Chondrocyte (in vitro differentiated cells): ENCODE measurements around the gene SASS6. TPM values are rescaled to one million over a fixed set of nuclear protein-coding genes. Genes with fewer than 3 reads are reported as not detected.

Experiments used
- DNase-seq: peaks from one replicate; pipeline ENCODE4 v3.0.0; 2021; ENCODE audit warnings: mixed read lengths, low spot score
- H3K27ac Mint-ChIP-seq: one replicate; pipeline ENCODE4 v1.8.0; 2021; ENCODE audit warnings: mild to moderate bottlenecking, moderate library complexity, mixed read lengths; ENCODE audit not compliant: unreplicated experiment
- H3K27me3 Mint-ChIP-seq: 2 replicates; pipeline ENCODE4 v1.8.0; 2021; ENCODE audit warnings: low read depth, mixed read lengths
- H3K36me3 Mint-ChIP-seq: 2 replicates; pipeline ENCODE4 v1.8.0; 2021; ENCODE audit warnings: low read depth, mixed read lengths
- H3K4me1 Mint-ChIP-seq: 2 replicates; pipeline ENCODE4 v1.8.0; 2021; ENCODE audit warnings: low read depth, mild to moderate bottlenecking, mixed read lengths
- H3K4me3 Mint-ChIP-seq: one replicate; pipeline ENCODE4 v1.8.0; 2021; ENCODE audit warnings: mild to moderate bottlenecking, moderate library complexity, mixed read lengths; ENCODE audit not compliant: unreplicated experiment
- H3K9me3 Mint-ChIP-seq: 2 replicates; pipeline ENCODE4 v1.8.0; 2021; ENCODE audit warnings: low read depth, mixed read lengths
- total RNA-seq: library from RNA; stranded (reverse); gene quantifications from 3 replicates; pipeline ENCODE4 v1.2.1, GENCODE V29; 2021
- TF ChIP-seq, protein P1 (sequence below): fragments of 200-600 bp; sonication (generic); IDR thresholded peaks from 2 replicates; pipeline ENCODE4 v1.5.0; 2021; ENCODE audit warnings: antibody characterized with exemption, mild to moderate bottlenecking, moderate library complexity

The SASS6 gene
- total RNA-seq, 1 donor from 2014 or later, result 2.3 TPM

GRCh38 chr1:100076744-100077143 lies 56.0 kb downstream of the SASS6 start:
- Mint-ChIP-seq H3K27ac (no peak overlapping the region), H3K36me3 (peaks cover 34% of the 10 kb centered on the region), H3K9me3 (no peaks in the 10 kb centered on the region), H3K27me3 (no peaks in the 10 kb centered on the region), H3K4me3 (no peak overlapping the region), H3K4me1 (no peaks in the 10 kb centered on the region)
- TF ChIP-seq, protein P1, sequence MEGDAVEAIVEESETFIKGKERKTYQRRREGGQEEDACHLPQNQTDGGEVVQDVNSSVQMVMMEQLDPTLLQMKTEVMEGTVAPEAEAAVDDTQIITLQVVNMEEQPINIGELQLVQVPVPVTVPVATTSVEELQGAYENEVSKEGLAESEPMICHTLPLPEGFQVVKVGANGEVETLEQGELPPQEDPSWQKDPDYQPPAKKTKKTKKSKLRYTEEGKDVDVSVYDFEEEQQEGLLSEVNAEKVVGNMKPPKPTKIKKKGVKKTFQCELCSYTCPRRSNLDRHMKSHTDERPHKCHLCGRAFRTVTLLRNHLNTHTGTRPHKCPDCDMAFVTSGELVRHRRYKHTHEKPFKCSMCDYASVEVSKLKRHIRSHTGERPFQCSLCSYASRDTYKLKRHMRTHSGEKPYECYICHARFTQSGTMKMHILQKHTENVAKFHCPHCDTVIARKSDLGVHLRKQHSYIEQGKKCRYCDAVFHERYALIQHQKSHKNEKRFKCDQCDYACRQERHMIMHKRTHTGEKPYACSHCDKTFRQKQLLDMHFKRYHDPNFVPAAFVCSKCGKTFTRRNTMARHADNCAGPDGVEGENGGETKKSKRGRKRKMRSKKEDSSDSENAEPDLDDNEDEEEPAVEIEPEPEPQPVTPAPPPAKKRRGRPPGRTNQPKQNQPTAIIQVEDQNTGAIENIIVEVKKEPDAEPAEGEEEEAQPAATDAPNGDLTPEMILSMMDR, result no peak
- DNase-seq, result no peak

DNA sequence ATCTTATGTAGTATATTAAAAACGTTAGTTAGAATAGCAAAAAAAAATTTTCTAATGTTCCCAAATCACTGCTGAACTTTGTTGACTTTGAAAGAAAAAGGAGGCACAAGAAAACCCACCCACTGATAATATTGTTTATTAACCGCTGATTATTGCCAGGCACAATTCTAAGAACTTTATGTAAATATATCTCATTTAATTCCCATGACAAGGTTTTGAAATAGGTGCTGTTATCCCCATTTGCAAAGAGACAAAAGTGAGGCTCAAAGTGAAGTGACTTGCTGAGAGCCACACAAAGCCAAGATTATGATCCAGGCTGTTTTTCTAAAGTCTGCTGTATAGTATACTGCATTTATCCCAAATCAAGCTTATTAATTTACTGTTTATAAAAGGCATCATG lies 56.4 kb downstream of the SASS6 start:
- no peak overlapping the region for H3K4me3 Mint-ChIP-seq

DNA sequence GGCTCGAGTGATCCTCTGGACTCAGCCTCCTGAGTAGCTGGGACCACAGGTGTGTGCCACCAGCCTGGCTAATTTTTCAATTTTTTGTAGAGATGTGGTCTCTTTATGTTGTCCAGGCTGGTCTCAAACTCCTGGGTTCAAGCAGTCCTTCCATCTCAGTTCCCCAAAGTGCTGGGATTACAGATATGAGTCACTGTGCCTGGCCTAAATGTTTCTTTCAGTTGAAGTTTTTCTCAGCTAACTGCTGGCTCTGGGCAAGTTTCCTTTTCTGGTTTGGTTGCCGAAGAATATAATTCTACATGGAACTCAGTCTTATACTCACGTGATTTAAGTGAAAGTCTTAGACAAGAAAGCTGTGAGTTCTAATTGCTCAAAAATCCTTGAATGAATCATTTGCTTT lies 57.0 kb downstream of the SASS6 start:
- Mint-ChIP-seq H3K27me3 (no peaks in the 10 kb centered on the region), H3K36me3 (peaks cover 36% of the 10 kb centered on the region), H3K9me3 (no peaks in the 10 kb centered on the region), H3K27ac (no peak overlapping the region), H3K4me3 (no peak overlapping the region), H3K4me1 (no peaks in the 10 kb centered on the region)
- DNase-seq, result no peak
- TF ChIP-seq, protein P1, result no peak

More for the DNA sequence above, 56.4 kb downstream of the SASS6 start:
- no peak overlapping the region for H3K27ac Mint-ChIP-seq
- TF ChIP-seq, protein P1, result no peak
- no peaks in the 10 kb centered on the region for H3K27me3 Mint-ChIP-seq
- peaks cover 36% of the 10 kb centered on the region for H3K36me3 Mint-ChIP-seq
- no peaks in the 10 kb centered on the region for H3K9me3 Mint-ChIP-seq
- no peak for DNase-seq
- H3K4me1 Mint-ChIP-seq, result no peaks in the 10 kb centered on the region

DNA sequence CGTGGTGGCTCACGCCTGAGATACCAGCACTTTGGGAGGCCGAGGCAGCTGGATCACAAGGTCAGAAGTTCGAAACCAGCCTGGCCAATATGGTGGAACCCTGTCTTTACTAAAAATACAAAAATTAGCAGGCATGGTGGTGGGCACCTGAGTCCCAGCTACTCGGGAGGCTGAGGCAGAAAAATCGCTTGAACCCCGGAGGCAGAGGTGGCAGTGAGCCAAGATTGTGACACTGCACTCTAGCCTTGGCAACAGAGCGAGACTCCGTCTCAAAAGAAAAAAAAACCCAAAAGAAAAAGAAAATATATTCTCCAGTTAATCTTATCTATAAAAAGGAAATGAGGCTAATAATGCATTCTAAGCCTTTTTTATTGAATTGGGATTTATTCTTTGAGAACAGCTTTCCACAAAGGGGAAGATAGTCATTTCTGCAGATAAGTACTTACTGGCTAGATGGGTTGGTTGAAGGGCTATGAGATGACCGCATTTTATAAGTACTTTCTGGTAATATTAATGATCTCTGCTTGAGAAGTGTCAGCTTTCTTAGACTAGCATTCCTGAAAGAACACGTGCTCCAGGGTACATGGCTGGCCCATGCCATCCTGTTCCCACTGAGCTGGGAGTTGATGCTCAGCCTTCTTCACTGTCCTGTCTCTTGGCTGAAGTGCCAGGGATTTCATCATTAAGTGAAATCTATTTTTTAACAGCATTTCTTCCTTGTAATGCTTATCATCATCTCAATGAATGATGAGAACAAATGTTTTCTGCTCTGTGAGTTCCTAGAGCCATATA lies 57.9 kb downstream of the SASS6 start:
- Mint-ChIP-seq H3K27ac (no peak overlapping the region), H3K36me3 (peaks cover 44% of the 10 kb centered on the region)

GRCh38 chr1:100073531-100073930 lies 59.2 kb downstream of the SASS6 start:
- TF ChIP-seq, protein P1, result no peak
- Mint-ChIP-seq H3K9me3 (no peaks in the 10 kb centered on the region), H3K27ac (no peak overlapping the region), H3K4me1 (no peaks in the 10 kb centered on the region), H3K27me3 (no peaks in the 10 kb centered on the region), H3K4me3 (no peak overlapping the region), H3K36me3 (peaks cover 42% of the 10 kb centered on the region)
- no peak for DNase-seq

More for the DNA sequence above, 57.9 kb downstream of the SASS6 start:
- no peaks in the 10 kb centered on the region for H3K27me3 Mint-ChIP-seq
- H3K4me3 Mint-ChIP-seq, result no peak overlapping the region
- TF ChIP-seq, protein P1, result no peak
- no peaks in the 10 kb centered on the region for H3K9me3 Mint-ChIP-seq
- H3K4me1 Mint-ChIP-seq, result no peaks in the 10 kb centered on the region
- DNase-seq, result no peak
